Activated CD4-positive, alpha-beta T cell treated with anti-CD3 and anti-CD28 coated beads, Interleukin-2, amount 50 U/mL, for 16 hours (primary cell): ENCODE data around the gene INPP5K.
A peak's percentile ranks its signal among the peaks of the same experiment; 100 is the strongest.

ENCODE experiments used
- DNase-seq: peaks from one replicate; pipeline ENCODE4 v3.0.0-alpha.2; 2020

Gene INPP5K

DNA sequence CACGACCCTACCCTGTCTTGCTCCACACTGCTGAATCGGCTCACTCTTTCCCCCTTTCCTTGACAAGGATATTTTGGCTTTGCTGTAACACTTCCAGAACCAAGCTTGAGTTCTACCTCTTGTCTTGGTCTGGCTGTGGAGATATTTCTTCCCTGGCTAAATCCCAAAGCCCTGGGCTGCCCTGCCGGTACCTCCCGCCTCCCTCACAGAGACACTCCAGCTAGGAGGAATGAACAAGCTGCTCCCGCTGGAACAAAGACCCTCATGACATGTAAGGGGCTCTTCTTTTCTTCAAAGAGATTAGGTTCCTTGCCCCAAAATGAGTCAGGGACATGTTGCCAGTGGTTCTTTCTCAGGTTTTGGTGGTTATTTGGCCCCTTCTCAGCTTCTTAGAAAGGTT lies 10.8 kb downstream of the INPP5K start:
- DNase-seq: no peak

DNA sequence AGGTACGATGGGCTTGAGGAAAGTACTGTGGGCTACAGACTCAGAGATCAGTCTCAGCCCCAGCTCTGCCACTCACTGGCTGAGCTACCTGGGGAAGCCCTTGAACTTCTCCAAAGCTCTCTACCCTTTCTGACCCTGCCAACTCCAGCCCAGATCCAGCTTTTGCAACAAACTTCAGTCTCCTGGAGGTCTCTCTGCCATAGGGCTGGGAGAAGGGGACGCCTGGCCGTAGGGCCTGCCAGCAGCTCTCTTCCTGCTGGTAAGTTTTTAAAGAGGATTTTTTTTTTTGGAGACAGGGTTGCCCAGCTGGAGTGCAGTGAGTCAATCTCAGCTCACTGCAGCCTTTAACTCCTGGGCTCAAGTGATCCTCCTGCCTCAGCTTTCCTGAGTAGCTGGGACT lies 11.5 kb downstream of the INPP5K start:
- no peak for DNase-seq

DNA sequence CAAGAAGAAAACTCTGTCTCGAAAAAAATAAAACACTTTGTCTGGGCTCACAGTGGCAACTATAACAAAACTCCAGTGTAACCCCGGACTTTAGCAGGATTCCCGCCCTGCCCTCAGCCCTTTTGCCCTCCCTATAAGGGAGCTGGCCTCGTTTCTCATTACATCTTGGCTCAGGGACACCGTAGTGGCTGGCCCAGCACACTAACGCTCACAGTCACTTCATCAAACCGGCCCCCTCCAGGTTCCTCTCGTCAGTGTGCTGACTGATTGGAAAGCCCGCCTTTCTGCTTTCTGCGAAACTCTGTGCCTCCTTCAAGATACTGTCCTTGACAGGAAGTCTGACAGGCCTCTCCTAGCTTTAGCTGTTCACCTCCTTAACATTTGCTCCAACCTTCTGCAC lies 12.7 kb downstream of the INPP5K start:
- no peak for DNase-seq

DNA sequence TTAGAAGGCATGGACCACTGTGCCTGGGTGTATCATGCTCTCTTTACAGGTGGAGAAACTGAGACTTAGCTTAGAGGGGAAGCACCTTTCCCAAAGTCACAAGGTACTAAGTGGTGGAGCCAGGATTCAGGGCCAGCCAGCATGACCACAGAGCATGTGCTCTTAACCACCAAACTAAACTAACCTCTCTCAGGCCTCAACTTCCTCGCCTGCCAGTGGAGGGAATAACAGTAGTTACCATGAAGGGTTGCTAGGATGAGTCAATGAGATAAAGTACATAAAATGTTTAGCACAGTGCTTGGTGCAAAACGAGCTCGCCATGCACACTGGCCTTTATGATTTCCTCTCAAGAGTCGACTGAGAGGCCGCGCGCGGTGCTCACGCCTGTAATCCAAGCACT lies 17.5 kb downstream of the INPP5K start:
- no peak for DNase-seq

DNA sequence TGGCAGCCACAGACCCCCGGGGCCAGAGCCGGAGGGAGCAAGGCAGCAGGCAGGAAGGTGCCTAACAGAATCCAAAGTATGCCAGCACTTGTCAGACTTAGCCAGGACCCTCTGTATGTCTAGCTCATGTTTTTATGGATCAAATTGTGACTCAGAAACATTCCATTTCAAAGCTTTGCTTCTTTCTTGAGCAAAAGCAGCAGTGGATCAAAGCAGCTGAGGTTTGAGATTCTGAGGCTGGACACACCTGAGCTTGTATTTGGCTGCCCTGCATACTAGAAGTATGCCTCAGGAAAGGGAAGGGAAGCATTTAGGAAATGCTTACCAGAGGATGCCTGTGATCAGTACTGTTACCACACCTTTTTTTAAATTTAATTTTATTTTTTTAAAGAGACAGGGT lies 18.2 kb downstream of the INPP5K start:
- no peak for DNase-seq

DNA sequence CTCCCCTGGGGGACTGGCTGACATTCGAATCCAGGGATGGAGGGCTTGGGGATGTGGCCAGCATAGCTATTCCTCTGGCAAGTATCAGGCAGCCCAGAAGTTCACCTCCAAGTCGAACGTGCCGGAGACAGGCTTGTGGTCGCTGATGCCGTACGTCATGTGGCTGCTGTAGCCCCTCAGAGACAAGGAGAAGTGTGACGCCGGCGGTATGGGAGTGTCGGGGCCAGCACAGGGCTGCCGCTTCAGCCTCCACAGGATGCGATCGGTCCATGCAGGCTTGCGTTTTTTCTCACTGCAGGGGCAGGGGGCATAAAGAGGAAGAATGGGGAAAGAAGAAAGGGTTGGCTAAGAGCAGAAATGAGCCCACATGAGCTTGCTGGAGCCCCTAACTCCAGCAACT lies 18.6 kb downstream of the INPP5K start:
- DNase-seq: no peak

DNA sequence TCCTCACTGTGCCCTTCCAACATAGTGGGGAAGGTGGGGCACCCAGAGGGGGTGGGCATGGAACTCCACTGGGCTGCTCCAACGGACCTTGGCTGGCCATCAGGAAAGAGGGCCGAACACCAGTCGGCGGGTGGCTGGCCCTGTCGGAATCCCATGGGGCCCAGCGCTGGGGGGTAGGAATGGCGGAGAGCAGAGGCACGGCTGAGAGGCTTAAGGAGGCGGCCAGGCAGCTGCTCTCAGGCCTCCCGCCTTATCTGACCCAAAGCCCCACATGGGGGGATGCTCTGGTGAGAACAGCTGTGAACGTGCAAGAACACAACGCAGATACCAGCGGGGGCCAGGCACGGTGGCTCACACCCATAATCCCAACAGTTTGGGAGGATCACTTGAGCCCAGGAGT lies 19.5 kb downstream of the INPP5K start:
- DNase-seq: no peak

DNA sequence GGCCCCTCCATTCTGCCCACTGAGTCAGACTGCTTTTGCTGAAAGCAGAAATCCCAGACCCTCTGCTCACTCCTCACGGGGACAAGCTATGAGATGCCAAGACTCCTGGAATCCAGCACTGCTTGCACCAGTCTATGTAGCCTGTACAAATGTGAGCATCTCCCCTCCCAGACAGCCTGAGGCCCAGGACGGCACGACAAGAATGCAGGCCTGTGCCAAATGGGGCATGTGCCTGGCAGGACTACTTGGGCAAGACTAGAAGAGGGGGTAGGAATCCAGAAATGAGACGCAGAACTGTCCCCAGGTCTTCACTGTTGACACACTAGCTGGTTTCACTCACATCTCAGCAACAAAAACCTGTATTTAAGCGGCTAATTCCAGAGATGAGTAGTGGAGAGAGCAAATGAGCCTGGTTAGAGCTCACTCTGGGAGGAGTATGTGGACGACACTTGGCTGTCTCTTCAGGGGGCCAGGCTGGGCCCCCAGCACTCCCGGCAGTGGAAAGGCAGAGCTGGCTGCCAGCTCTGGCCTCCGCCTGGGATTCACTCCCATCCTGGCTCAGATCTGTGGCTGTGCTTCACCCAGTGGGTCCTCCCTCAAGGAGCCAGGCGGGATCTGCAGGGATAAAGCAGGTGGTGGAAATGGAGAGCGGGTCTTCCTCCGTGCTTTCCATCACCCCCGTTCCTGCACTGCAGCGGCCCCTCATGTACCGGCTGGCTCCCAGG lies 21.0 kb downstream of the INPP5K start:
- no peak for DNase-seq

DNA sequence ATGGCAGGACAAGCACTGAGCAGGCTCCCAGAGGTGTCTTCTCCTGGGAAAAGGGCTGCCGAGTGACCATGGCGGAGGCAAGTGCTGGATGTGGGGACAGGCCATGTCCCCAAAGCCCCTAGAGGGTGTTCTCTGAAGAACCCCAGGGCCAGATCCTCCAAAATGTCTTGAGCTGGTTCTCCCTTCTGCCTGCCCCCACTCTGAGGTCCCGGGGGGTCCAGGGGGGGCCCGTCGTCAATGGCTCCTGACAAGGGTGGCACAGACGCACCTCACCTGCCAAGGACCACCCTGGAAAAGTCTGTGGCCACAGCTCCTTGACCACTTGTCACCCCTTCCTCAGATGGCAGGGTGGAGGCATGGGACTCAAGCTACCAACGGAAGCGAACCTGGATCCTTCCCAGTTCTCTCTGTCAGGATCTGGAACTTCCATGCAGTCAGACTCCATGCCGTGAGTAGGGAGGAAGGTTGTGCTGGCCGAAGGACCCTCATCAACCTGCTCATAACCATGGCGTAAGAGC lies 21.6 kb downstream of the INPP5K start:
- no peak for DNase-seq

DNA sequence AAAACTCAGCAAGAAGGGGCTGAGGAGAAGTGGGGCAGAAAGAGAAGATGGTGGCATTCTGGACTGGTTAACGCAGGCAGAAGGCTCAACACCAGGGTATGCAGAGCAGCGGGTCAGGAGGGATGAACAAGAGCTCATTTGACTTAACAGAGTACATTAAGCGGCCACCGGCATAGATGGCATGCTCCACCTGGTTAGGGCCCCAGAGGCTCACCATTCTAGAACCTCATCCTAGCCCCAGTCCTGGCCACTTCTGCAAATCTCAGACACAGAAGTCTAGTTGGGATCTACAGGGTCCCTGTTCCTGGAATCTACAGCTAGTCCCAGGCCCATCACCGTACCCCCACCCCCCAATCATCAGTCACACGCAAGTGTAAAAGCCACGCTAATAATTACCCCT lies 22.2 kb downstream of the INPP5K start:
- no peak for DNase-seq

DNA sequence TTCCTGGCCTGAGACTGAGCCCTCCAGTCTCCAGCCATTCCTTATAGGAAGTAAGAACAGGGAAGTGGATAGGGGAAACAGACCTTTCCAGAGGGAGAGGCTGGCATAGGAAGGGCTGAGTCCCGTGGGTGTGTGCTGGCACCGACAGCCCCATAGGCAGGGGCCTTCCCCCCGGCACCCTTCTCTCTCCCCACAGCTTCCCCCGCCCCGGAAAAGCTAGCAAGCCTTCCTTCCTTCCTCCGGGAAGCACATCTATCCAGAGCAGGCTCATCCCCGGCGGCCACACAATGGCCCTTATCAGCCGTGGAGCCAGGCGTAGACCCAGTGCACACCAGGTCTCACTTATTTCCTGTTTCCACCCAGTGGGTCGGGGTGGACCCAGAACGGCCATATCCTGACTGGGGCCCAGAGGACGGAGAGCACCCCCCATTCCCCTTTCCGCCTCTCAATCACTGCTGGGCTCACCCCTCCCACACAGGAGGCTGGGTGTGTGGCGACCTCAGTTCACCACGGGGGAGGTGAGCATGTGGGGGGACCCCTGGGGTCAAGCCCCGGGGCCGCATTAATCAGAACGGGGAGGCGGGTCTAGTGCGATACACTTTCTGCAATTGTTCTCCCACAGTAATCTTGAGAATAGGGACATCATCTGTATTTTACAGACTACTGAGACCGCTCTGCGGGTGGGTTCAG lies 23.0 kb downstream of the INPP5K start:
- DNase-seq: no peak

DNA sequence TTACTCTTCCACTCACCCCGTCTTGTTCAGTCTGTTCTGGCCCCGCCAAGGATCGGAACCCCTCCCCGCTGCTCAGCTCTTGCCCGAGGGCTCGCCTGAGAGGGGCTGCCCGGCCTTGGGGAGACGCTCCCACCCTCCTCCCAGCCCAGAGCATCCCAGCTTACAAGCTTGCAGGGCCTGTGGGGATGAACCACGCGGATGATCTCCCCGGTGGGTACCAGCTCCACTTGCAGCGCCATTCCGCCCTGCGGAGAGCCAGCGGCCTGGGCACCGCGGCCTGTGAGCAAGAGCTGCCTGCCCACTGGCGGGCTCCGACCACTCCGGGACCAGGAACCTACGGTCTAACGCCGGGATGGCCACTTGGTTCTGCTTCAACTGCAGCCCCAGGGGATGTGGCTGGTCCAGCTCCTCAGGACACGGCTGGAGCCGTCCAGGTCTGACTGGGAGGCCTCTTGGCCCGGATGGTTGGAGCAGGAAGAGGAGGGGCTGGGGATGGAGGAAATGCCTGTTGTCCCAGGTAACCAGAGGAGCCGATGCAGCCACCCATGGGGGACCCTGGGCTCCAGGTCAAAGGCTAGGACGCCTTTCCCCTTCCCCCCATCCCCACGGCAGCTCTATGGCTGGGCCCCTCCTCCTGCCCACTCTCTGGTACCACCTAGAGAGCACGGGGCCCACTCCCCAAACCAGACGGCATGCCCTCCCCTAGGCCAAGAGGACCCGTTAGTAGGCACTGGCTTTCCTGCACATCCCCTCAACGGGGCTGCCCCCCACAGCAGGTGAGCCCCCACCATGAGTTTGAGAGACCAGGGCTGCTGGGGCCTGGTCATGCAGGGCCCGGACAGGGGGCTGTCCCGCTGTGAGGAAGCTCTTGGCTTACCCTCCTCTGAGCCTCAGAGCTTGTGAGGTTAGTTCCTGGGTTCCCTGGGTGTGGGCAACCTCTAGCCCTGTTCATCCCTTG lies 23.9 kb downstream of the INPP5K start, which contains the start of gene MYO1C:
MYO1C (minus strand) TSS at position 438 of the 958 bp plus-strand sequence; CDS start at position 239, 199 bp downstream.
- DNase-seq: no peak

DNA sequence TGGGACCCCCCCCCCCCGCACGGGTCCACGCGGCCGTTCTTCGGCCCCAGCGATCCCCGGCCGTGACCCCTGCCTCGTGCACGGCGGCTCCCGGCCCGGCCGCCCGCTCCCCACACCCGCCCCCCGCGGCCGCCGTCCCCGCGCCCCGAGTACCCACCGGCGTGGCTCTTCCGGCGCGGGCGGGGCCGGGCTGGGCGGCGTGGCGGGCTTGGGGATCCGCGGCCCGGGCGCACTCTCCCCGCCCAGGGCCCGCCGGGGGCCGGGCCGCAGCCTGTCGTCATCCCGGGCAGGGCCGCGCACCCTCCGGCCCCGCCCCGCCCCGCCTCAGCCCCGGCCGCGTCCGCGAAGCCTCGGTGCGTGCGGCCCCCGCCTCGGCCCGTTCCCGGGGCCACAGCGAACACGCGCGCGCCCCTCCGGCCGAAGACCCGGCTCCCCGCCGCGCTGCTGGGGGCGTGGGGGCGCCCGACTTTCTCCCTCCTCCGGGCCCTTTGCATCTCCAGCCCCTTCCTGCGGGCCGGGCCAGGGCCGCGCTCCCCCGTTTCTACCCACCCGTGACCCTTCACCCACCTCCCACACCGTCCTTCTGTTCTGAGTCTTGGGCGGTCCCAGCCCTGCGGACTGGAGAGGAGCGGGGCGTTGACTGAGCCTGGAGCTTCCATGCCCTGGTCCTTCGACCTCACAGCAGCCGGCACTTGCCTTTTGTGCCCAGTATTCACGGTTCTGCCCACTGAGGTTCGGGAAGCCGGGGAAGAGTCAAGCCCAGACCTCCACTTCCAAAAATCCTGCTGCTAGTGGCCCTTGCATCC lies 24.8 kb downstream of the INPP5K start:
- peak; percentile 41 for DNase-seq

DNA sequence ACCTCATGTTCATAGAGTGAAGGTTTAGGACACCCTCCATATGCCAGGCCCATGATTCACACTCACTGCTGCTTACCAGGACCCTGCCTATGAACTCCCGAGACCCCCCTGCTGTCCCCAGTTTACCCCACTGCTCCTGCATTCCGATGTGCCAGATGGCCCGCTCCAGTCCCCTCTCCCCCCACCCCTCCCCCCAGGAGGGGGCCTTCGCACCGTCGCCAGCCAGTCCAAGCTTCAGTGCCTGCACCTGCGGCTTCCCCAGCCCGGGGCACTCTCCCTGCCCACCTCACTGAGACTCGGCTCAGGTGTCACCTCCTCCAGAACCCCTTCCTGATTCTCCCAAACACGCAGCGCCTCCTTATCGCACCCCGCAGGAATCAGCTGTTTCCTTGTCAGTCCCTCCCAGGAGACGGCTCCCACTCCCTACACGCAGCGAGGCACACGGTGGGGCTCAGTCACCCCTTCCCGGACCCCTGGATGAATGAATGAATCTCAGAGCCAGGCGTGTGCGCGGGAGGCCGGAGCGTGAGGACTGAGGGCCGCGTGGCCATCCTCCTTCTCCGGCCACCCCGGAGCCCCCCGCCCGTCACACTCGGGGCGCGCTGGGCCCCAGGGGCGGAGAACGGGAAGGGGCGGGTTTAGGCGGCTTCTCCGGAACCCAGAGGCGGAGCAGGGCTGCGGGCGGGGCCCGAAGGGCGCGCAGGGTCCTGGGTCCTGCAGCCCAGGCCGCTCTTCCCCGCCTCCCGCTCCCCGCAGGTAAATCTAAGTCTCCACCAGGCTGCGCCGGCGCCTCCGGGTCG lies 25.6 kb downstream of the INPP5K start:
- peak; percentile 67 for DNase-seq

DNA sequence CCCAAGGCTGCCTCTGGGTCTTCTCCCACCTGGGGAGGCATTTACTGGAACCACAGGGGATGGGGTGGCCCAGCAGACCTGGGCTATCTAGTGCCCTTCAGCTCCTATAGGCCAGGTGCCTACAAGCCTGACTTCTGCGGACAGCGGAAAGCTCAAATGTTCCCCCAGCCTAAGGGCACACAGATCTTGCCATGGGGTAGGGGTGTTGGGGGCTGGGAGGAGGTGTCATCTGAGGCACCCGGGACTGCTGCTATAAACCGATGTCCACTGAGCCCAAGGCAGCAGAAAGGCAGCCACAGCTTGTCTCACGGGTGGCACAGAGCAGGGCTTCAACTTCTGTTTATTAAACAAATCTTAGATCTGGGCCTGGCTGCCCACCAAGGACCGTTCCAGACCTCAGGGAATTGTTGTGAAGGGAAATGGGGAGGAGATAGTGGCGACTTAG lies 27.6 kb downstream of the INPP5K start:
- no peak for DNase-seq

DNA sequence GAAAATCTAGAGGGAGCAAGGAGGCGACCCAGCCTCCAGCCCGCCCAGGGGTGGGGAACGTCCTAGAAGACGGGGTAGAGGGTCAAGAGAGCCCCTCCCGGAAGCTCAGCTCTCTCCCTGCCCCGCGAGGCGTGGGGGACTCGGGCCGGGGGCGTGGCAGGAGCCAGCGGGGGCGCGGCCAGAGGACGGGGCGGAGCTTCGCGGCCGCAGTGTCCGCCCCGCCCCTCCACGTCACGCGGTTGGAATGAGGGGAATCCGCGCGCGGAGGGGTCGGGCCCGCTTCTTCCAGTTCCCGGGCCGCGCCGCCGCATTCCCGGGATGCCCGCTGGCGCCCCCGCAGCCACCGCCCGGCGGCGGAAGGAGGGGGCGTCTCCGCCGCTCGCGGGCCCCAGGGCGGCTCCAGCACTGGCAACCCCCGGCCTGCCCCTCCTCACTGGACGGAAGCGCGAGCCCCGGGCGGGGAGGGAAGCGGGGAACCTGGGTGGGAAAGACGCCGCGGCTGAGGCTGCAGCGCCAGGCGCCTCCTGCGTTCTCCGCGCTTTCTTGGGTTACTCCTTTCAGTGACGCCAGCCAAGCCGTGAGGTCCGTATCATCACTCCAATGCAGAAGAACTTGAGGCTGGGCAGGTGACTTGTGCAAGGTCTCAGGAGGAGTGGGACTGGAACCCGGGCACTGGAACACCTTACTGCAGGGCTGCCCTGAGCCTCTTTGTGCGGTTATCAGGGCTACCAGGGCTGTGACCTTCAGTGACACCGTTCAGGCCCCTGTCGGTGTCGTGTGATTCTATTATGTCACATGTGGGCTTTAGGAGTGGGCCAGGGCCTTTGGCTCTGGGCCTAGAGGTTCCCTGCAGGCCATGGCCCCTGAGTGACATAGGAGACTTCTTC lies 28.2 kb downstream of the INPP5K start:
- DNase-seq: peak; percentile 59

DNA sequence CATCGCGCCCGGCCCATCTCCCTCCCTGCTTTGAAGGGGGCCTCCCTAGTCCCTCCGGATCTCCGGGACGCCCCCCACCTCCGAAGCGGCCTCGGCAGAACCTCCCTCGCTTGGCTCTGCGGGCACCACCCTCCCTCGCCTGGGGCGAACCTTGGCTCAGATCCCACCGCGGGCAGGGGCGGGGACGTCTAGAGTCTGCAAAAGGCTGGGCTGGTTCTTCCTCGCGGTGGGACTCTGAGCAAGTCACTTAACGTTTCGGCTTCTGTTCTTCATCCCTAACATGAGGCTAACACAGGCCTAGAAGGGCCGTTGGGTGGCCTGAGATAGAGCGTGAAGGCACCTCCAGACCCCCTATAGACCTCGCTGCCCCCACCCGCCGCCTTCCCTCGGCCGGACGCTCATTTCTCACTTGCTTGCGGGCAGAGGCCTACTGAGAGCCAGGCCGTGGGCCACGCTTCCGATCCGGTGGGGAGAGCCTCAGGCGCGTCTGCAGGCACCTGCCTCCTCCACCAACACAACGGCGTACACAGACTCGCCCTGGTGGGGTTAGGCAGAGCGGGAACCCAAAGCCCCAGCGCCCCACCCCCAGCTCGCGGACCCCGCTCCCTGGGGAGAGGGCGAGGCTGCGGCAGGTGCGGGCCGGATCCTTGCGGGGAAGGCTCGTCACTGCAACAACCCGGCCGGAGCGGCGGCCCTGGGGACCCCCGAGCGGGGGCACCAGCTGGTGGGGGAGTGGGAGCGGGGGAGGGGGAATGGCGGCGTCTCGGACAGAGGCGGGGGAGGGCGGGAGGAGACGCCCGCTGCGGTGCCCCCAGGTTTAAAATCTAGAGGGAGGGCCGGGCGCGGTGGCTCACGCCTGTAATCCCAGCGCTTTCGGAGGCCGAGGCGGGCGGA lies 29.4 kb downstream of the INPP5K start:
- DNase-seq: peak; percentile 61

DNA sequence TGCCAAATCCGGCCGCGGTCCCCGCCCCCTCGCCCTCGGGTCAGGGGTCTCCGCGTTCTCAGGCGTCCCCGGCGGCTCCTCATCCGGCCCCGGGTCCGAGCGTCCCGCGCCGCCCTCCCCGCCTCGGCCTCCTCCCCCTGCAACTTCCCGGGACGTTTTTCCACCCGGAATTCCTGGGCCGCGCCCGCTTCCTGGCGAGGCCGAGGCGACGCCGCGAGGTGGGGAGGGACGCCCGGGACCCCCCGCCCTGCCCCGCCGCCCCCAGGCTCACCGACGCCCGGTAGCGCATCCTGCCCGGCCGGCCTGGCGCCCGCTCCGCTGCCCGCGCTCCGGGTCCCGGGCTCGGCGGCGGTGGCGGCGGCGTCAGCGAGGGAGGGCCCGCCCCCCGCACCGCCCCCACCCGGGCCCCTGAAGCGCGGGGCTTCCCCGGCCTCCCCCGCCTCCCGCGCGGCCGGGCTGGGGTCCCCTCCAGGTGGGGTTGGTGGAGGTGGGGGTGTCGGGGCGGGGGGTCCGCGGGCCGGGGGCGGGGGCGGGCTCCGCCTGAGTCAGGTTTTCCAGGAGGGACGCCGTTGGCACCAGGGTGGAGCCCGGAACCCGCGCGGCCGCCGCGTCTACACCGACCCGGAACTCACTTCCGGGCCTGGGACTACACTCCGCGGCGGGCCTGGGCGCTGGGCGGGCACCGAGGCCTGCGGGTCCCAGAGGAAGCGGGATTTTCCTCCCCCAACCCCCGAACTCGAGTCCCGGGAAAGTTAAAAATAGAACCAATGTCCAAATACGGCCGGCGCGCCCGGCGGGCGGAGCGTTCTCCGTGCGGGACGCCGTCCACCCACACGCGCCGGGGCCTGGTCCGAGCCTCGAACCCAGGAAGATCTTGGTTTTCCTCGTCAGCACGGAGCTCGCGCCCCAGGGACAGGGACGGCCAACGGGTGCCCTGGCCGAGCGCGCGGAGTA lies 30.7 kb downstream of the INPP5K start:
- peak; percentile 55 for DNase-seq
